Rectal smooth muscle tissue (tissue), 1 donor: ENCODE results near the gene ZNF487.
"Not testable (repeated sequence)": the region's sequence is repeated elsewhere in the genome, so short reads cannot be mapped to it uniquely, and the experiment has no call there.

Experiments used
- H3K27ac ChIP-seq: one replicate; pipeline ENCODE4 v1.7.0; 2013; ENCODE audit warnings: low read depth, low read length, inconsistent platforms
- H3K27me3 ChIP-seq: one replicate; pipeline ENCODE4 v1.7.0; 2013; ENCODE audit warnings: low read length; ENCODE audit not compliant: control insufficient read depth, insufficient read depth
- H3K36me3 ChIP-seq: one replicate; pipeline ENCODE4 v1.7.0; 2013; ENCODE audit warnings: low read length; ENCODE audit not compliant: control insufficient read depth, insufficient read depth
- H3K4me1 ChIP-seq: one replicate; pipeline ENCODE4 v1.7.0; 2013; ENCODE audit warnings: low read length; ENCODE audit not compliant: control insufficient read depth, insufficient read depth
- H3K4me3 ChIP-seq: one replicate; pipeline ENCODE4 v1.7.0; 2013; ENCODE audit warnings: low read length
- H3K9ac ChIP-seq: one replicate; pipeline ENCODE4 v1.7.0; 2013; ENCODE audit warnings: low read length

ZNF487 gene

DNA sequence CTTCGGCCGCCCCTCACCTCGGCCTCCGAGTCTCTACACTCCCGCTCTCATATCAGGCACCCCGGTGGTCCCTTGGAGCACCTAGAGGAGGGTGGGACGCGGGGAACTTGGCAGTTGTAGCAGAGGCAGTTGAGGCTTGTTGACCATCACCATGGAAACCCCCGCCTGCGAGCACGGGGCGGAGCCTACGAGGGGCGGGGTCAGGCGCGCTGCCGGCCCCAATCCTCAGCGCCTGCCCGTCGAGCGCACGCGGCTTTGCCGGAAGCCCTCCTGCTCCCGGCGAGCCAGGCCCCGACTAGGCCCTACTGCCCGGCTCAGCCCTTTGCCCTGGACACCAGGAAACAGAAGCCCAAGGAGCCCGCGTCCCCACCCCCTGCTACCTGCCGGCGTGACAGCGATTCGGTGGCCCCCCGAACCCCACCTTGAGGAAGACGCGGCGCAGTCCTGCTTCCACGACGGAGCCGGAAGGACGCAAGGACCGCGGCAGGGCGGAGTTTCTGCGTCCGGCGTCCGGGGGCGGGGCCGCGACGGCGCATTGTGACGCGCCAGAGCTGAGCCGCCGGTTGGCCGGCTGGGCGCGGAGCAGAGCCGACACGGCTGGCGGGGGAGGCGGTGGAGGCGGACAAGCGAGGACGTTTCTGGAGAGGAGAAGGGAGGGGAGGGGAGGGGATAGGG lies 28.1 kb upstream of the ZNF487 start, which contains the start of gene HNRNPF:
Gene HNRNPF, minus strand, starts transcription at position 477 of the 675 bp plus-strand sequence. CDS start 21,302 bp downstream, outside the sequence.
- peak within 1 kb of the TSS; percentile 99 for H3K4me3 ChIP-seq
- no peaks in the 10 kb centered on the region for H3K36me3 ChIP-seq
- H3K27ac ChIP-seq: peak within 1 kb of the TSS; percentile 99
- H3K4me1 ChIP-seq: peaks cover 11% of the 10 kb centered on the region
- peak within 1 kb of the TSS; percentile 98 for H3K9ac ChIP-seq
- H3K27me3 ChIP-seq: no peaks in the 10 kb centered on the region

DNA sequence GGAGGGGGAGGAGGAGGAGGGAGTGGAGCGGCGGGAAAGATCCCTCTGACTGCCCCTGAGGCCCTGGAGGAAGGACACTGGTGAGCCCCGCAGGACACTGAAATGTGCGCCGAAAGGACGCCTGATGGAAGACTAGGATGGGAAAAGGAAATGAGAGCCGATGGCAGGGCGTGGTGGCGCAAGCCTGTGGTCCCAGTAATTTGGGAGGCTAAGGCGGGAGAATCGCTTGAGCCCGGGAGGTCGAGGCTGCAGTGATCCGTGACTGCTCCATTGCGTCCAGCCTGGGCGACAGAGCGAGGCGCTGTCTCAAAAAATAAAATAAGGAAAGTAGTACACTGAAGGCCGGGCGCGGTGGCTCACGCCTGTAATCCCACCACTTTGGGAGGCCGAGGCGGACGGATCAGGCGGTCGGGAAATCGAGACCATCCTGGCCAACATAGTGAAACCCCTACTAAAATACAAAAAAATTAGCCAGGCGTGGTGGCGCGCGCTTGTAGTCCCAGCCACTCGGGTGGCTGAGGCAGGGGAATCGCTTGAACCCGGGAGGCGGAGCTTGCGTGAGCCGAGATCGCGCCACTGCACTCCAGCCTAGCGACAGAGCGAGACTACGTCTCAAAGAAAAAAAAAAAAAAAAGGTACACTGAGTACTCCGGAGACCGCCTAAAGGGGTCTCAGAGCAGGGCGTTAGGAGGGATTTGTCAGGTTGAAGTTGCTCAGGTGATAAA lies 27.4 kb upstream of the ZNF487 start:
- Histone ChIP-seq H3K36me3 (no peaks in the 10 kb centered on the region), H3K9ac (peak overlapping the region; percentile 98), H3K4me1 (peaks cover 11% of the 10 kb centered on the region), H3K27ac (peak overlapping the region; percentile 99), H3K4me3 (peak overlapping the region; percentile 99), H3K27me3 (no peaks in the 10 kb centered on the region)

DNA sequence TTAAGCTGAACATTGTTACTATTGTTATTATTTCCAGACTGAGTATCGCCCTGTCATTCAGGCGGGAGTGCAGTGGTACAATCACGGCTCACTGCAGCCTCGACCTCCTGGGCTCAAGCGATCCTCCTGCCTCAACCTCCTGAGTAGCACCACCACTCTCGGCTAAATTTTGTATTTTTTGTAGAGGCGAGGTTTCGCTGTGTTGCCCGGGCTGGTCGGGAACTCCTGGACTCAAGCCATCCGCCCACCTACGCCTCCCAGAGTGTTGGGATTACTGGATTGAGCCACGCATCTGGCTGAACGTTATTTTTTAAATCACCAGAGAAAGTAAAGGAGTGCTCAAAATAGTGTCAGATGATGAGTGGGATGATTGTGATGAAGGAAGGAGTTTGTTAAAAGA lies 26.6 kb upstream of the ZNF487 start:
- Histone ChIP-seq H3K36me3 (no peaks in the 10 kb centered on the region), H3K4me3 (peak overlapping the region; percentile 99), H3K27me3 (no peaks in the 10 kb centered on the region), H3K9ac (no peak overlapping the region), H3K27ac (no peak overlapping the region), H3K4me1 (peaks cover 11% of the 10 kb centered on the region)

DNA sequence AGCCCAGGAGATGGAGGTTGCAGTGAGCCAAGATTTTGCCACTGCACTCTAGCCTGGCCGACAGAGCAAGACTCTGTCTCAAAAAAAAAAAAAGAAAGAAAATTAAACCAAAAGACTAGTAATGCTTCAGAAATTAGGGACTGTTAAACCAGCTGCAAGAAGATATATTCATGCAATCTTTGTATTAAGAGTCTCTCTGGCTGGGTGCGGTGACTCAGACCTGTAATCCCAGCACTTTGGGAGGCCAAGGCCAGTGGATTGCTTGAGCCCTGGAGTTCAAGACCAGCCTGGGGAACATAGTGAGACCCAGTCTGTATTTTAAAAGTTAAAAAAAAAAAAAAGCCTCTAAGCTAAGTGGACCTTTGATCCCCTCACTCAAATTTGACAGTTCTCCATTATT lies 25.4 kb upstream of the ZNF487 start:
- H3K9ac ChIP-seq: no peak overlapping the region
- no peak overlapping the region for H3K4me3 ChIP-seq
- no peak overlapping the region for H3K27ac ChIP-seq
- no peaks in the 10 kb centered on the region for H3K27me3 ChIP-seq
- H3K36me3 ChIP-seq: no peaks in the 10 kb centered on the region
- H3K4me1 ChIP-seq: peaks cover 2% of the 10 kb centered on the region

DNA sequence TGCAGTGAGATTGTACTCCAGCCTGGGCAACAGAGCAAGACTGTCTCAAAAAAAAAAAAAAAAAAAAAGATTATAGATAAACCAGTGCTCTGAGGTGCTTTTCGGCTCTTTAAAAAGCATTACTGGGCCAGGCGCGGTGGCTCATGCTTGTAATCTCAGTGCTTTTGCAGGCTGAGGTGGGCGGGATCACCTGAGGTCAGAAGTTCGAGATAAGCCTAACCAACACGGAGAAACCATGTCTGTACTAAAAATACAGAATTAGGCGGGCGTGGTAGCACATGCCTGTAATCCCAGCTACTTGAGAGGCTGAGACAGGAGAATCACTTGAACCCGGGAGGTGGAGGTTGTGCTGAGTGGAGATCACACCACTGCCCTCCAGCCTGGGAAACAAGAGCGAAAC lies 21.4 kb upstream of the ZNF487 start:
- Histone ChIP-seq H3K36me3 (no peaks in the 10 kb centered on the region), H3K4me3 (no peak overlapping the region), H3K27me3 (no peaks in the 10 kb centered on the region)

DNA sequence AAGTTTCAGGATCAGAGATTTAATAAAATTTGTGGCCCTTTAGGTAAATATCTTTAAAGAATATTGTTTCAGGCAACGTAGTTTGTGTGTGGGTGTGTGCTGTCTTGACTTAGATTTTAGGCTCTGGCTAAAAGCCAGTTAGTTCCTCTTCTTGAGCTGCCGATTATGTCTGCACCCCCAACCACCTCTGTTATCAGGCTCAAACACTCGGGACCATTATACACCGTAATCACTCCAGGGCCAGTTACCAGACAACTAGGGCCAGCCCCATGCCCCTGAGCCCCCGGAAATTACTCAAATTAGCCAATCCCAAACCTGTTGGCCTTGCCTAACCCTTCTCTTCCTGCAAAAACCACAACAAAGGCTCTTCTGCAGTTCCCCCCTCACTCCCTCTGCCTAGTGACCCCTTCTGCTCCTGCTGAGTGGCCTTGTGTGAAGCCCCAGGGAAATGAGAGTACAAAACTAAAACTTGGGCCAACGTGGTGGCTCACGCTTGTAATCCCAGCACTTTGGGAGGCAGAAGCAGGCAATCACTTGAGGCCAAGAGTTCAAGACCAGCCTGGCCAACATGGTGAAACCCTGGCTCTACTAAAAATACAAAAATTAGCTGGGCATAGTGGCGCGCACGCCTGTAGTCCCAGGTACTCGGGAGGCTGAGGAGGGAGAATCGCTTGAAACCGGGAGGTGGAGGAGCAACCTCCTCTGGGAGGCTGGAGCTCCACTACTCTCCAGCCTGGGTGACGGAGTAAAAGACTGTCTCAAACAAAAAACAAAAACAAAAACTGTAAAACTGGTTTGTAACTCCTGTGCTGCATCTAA lies 18.8 kb upstream of the ZNF487 start:
- no peak overlapping the region for H3K27ac ChIP-seq

More for the DNA sequence above, 21.4 kb upstream of the ZNF487 start:
- no peak overlapping the region for H3K27ac ChIP-seq
- no peaks in the 10 kb centered on the region for H3K4me1 ChIP-seq
- H3K9ac ChIP-seq: no peak overlapping the region

DNA sequence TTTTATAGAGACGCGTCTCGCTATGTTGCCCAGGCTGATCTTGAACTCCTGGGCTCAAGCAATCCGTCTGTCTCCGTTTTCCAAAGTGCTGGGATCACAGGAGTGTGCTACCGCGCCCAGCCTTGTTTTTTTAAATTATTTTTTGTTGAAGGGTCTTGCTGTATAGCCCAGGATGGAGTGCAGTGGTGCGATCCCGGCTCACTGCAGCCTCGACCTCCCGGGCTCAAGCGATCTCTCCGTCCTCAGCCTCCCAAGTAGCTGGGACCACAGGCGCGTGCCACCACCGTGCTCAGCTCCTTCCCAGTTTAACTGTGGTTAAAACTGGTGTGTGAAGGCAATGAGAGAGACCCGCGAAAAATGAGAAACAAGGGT lies 16.9 kb upstream of the ZNF487 start:
- H3K27ac ChIP-seq: peak overlapping the region; percentile 94
- no peaks in the 10 kb centered on the region for H3K36me3 ChIP-seq
- H3K4me3 ChIP-seq: peak overlapping the region; percentile 85
- peak overlapping the region; percentile 78 for H3K9ac ChIP-seq
- no peaks in the 10 kb centered on the region for H3K27me3 ChIP-seq
- peaks cover 5% of the 10 kb centered on the region for H3K4me1 ChIP-seq

More for the DNA sequence above, 18.8 kb upstream of the ZNF487 start:
- no peaks in the 10 kb centered on the region for H3K36me3 ChIP-seq
- H3K9ac ChIP-seq: no peak overlapping the region
- H3K4me3 ChIP-seq: no peak overlapping the region
- no peaks in the 10 kb centered on the region for H3K27me3 ChIP-seq
- H3K4me1 ChIP-seq: peaks cover 5% of the 10 kb centered on the region

DNA sequence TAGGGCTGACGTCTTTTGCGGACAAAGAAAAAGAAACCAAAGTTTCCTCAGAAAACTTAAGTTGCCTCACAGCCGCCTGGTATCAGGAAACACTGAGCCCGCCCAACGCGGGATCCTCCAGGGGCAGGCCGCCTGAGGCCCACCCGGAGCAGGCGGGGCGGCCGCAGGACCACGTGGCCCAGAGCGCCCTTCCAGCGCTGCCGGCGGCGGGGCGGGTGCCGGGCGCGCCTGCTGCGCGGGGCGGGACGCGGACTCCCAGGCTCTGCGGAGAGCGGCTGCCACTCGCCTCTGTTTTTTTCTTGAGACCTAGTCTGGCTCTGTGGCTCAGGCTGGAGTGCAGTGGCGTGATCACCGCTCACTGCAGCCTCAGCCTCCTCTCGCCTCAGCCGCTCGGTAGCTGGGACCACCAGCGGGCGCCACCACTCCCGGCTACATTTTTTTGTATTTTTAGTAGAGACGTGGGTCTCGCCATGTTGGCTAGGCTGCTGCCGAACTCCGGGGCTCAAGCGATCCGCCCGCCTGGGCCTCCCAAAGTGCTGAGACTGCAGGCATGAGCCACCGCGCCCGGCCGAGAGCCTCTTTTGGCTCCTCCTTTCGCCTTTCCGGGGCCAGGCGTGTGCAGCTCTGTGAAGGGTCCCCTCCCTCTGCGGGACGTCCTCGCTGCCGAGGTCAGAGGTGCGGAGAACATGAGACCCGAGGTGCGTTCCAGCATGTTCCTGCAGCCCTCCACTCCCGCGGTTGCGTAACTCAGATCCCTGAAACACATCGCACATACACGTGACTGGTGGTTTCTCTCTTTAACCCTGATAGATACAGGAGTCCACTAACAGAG lies 16.3 kb upstream of the ZNF487 start:
- Histone ChIP-seq H3K27ac (peak overlapping the region; percentile 94), H3K9ac (peak overlapping the region; percentile 78), H3K4me3 (peak overlapping the region; percentile 85), H3K4me1 (peaks cover 5% of the 10 kb centered on the region), H3K27me3 (no peaks in the 10 kb centered on the region), H3K36me3 (no peaks in the 10 kb centered on the region)

DNA sequence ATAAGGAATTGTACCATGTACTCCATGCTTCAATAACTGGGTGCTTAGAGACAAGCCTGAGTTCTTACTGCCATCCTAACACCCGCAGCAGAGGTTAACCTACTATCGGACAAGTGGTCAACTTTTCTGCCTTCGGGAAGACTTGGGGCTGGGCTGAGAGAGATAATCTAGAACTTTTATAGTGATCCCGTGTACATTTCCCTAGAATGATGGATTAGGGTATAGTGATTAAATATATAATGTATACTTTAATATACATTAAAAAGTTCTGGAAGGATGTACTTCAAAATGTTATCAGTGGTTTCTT lies 15.8 kb upstream of the ZNF487 start:
- H3K27me3 ChIP-seq: no peaks in the 10 kb centered on the region
- H3K4me1 ChIP-seq: peaks cover 5% of the 10 kb centered on the region
- H3K27ac ChIP-seq: peak overlapping the region; percentile 94
- peak overlapping the region; percentile 63 for H3K9ac ChIP-seq
- H3K4me3 ChIP-seq: peak overlapping the region; percentile 85
- no peaks in the 10 kb centered on the region for H3K36me3 ChIP-seq

DNA sequence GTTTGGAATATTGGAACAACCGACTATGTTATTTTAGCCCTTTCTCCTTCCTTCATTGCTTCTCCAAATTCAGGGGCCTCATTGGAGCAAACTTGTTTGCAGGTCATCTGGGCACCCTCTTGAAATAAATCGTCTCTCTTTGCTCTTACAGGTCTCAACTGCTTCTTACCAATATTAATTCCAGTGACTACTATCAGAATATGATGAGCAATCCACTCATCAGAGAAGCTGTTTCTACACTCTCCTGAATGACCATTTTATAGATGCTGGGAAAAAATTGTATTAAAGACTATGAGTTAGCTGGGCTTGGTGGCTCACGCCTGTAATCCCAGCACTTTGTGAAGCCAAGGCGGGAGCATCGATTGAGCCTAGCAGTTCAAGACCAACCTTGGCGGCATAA lies 15.4 kb upstream of the ZNF487 start:
- peaks cover 5% of the 10 kb centered on the region for H3K4me1 ChIP-seq
- no peaks in the 10 kb centered on the region for H3K27me3 ChIP-seq
- peak overlapping the region; percentile 85 for H3K4me3 ChIP-seq
- no peaks in the 10 kb centered on the region for H3K36me3 ChIP-seq
- H3K9ac ChIP-seq: no peak overlapping the region
- H3K27ac ChIP-seq: peak overlapping the region; percentile 94

DNA sequence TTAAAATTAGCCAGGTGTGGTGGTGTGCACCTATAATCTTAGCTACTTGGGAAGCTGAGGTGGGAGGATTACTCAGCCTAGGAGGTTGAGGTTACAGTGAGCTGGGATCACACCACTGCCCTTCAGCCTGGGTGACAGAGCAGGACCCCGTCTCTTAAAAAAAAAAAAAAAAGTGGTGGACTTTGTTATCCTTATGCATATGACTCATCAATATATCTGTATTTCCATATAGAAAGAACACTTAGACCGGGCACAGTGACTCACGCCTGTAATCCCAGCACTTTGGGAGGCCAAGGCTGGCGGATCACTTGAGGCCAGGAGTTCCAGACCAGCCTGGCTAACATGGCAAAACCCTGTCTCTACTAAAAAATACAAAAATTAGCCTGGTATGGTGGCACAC lies 15.0 kb upstream of the ZNF487 start:
- H3K27ac ChIP-seq: peak overlapping the region; percentile 94
- H3K4me1 ChIP-seq, H3K9ac ChIP-seq, H3K27me3 ChIP-seq, H3K4me3 ChIP-seq, H3K36me3 ChIP-seq: not testable (repeated sequence)

DNA sequence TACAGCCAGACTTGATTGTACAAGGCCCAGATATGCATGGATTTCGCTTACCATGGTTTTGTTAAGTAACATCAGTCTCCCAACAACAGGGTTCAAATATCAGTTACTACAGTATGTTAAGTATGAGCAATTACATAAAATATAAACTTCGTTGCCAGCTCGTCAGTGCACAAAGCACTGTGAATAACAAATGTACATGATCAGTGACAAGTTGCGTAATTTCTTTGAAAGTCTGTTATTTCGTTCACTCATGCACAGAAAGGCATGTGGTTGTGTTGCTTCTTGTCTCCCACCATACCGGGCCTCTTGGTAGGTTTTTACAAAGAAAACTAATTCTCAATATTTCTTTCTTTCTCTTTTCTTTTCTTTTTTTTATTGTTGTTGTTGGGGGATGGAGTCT lies 12.5 kb upstream of the ZNF487 start:
- Histone ChIP-seq H3K36me3 (no peaks in the 10 kb centered on the region), H3K4me3 (no peak overlapping the region), H3K9ac (no peak overlapping the region), H3K27ac (no peak overlapping the region), H3K27me3 (no peaks in the 10 kb centered on the region), H3K4me1 (peaks cover 5% of the 10 kb centered on the region)
